HepG2 (cell line): ENCODE measurements around the gene PNKP. TPM values are rescaled to one million over a fixed set of nuclear protein-coding genes. Genes with fewer than 3 reads are reported as not detected.

Experiments used
- CCAR2 ChIP-seq: fragments of 200-400 bp; formaldehyde crosslinking; optimal IDR thresholded peaks from 2 replicates; pipeline ENCODE3; 2018; ENCODE audit warnings: low read depth, mild to moderate bottlenecking, low read length, moderate library complexity
- FOXM1 ChIP-seq: sonication (generic); formaldehyde crosslinking; IDR thresholded peaks from 2 replicates; pipeline ENCODE4 v1.5.0; 2020; ENCODE audit warnings: missing genetic modification reagents
- MZF1 ChIP-seq: sonication (generic); formaldehyde crosslinking; IDR thresholded peaks from 2 replicates; pipeline ENCODE4 v1.8.1; 2023; ENCODE audit warnings: mild to moderate bottlenecking, missing genetic modification reagents, borderline replicate concordance
- POLR2A ChIP-seq, 2 experiments: IDR thresholded peaks; 2 replicates each; pipeline ENCODE4 v1.6.1; 2011; ENCODE audit warnings: low read depth in 2 of 2, low read length in 2 of 2, mild to moderate bottlenecking in 1 of 2, moderate library complexity in 1 of 2; ENCODE audit not compliant: insufficient read depth in 1 of 2
- RFXAP ChIP-seq: sonication (generic); formaldehyde crosslinking; IDR thresholded peaks from 2 replicates; pipeline ENCODE4 v1.4.0; 2020; ENCODE audit warnings: missing genetic modification reagents, borderline replicate concordance
- ZHX2 ChIP-seq, 2 experiments: sonication (generic) in 1 of 2; formaldehyde crosslinking in 1 of 2; IDR thresholded peaks; 2 replicates each; pipeline versions ENCODE4 v1.6.1 to v1.9.0; 2014 to 2022; ENCODE audit warnings: antibody characterized with exemption in 1 of 2, borderline replicate concordance in 1 of 2, inconsistent platforms in 1 of 2, low read depth in 1 of 2, missing genetic modification reagents in 1 of 2
- ZNF33B ChIP-seq: sonication (generic); formaldehyde crosslinking; IDR thresholded peaks from 2 replicates; pipeline ENCODE4 v1.5.1; 2020; ENCODE audit warnings: mild to moderate bottlenecking, missing genetic modification reagents
- ZNF530 ChIP-seq: sonication (generic); formaldehyde crosslinking; IDR thresholded peaks from 2 replicates; pipeline ENCODE4 v1.5.0; 2020; ENCODE audit warnings: low read depth, mild to moderate bottlenecking, missing genetic modification reagents
- ZNF674 ChIP-seq: sonication (generic); formaldehyde crosslinking; IDR thresholded peaks from 2 replicates; pipeline ENCODE4 v1.5.0; 2020; ENCODE audit warnings: low read depth, mild to moderate bottlenecking, missing genetic modification reagents
- ZNF691 ChIP-seq: sonication (generic); formaldehyde crosslinking; IDR thresholded peaks from 2 replicates; pipeline ENCODE4 v1.4.0; 2020; ENCODE audit warnings: missing genetic modification reagents, low read depth, mild to moderate bottlenecking, borderline replicate concordance
- ZNF737 ChIP-seq: sonication (generic); formaldehyde crosslinking; IDR thresholded peaks from 2 replicates; pipeline ENCODE4 v1.5.0; 2020; ENCODE audit warnings: missing genetic modification reagents, mild to moderate bottlenecking, borderline replicate concordance
- ZNF773 ChIP-seq: sonication (generic); formaldehyde crosslinking; IDR thresholded peaks from 2 replicates; pipeline ENCODE4 v1.4.0; 2020; ENCODE audit warnings: missing genetic modification reagents, borderline replicate concordance
- ZNF816 ChIP-seq: sonication (generic); formaldehyde crosslinking; IDR thresholded peaks from 2 replicates; pipeline ENCODE4 v1.8.0; 2022; ENCODE audit warnings: missing genetic modification reagents, mild to moderate bottlenecking, borderline replicate concordance
- ZNF891 ChIP-seq: sonication (generic); formaldehyde crosslinking; IDR thresholded peaks from 2 replicates; pipeline ENCODE4 v1.5.0; 2020; ENCODE audit warnings: mild to moderate bottlenecking, missing genetic modification reagents
- ZXDC ChIP-seq: sonication (generic); formaldehyde crosslinking; IDR thresholded peaks from 2 replicates; pipeline ENCODE4 v1.5.0; 2020; ENCODE audit warnings: mild to moderate bottlenecking, missing genetic modification reagents
- polyA plus RNA-seq, 8 experiments: library from polyadenylated mRNA; depleted of rRNA in 3 of 8; stranded (reverse) in 7 of 8; unstranded in 1 of 8; fragments of >200 nt; fragmentation: Illumina TruSeq in 4 of 8; extraction: Trizol in 4 of 8; gene quantifications; 2 replicates each; pipeline versions ENCODE4 v1.2.1 to v1.2.3, GENCODE V29; 2011 to 2016; ENCODE audit warnings: low read depth in 4 of 8, missing spikeins in 1 of 8, mixed read lengths in 1 of 8; ENCODE audit not compliant: insufficient read depth in 1 of 8
- total RNA-seq, 5 experiments: library from RNA; depleted of rRNA; stranded (reverse); fragments of >200 nt; fragmentation: Illumina TruSeq; extraction: Trizol; gene quantifications; 2 replicates each; pipeline ENCODE4 v1.2.3, GENCODE V29; 2016; ENCODE audit warnings: low read depth in 1 of 5
- TF ChIP-seq, protein P1 (sequence below): IDR thresholded peaks from 2 replicates; pipeline ENCODE4 v1.6.1; 2016; ENCODE audit warnings: missing biosample characterization, missing genetic modification reagents, low read depth

PNKP gene
- total and polyA plus RNA-seq, 2 of the 13 experiments (the other 11 are each of a cell fraction or from before 2014, with no cell fraction given): 12.7 to 27.1 TPM

DNA sequence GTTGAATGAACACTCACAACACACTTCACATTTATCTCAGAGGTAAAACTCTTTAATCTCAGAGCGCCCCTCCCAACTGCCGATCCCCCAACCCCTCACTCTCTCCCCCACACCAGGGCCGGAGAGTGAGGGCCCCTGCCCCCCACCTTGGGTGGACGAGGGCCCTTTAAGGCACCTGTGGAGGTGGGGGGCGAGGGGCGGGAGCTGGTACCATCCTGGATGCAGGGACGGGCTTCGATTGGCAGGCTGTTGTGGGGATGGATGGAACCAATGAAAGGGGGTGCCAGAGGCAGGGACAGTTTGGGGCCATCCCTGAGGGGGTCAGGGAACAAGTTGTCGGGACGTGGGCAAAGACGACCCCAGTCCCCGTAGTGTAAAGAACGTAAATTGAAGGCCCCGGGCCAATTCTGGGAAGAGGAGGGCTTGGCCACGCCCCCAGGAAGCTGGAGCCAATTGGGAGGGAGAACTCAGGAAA lies 1.7 kb upstream of the PNKP start (continued):
- TF ChIP-seq ZNF691 (CRISPR knock-in tag) (no peak), ZHX2 (IDR thresholded peaks at IDR 0.05; ENCODE audit: low read depth) (no peak), ZHX2 (CRISPR knock-in tag; IDR thresholded peaks at IDR 0.05; ENCODE audit: borderline replicate concordance) (no peak), ZNF737 (CRISPR knock-in tag) (no peak), RFXAP (CRISPR knock-in tag) (no peak), MZF1 (CRISPR knock-in tag) (no peak), CCAR2 (no peak), POLR2A (IDR thresholded peaks at IDR 0.05; ENCODE audit: insufficient read depth in 1 of 2, low read depth in 2 of 2, low read length in 2 of 2) (peak in 1 of 2 experiments; percentile 37; a peak in 1 of 4 replicates), ZXDC (CRISPR knock-in tag) (no peak), ZNF773 (CRISPR knock-in tag) (no peak), ZNF674 (CRISPR knock-in tag) (no peak), ZNF816 (CRISPR knock-in tag) (no peak), ZNF33B (CRISPR knock-in tag) (no peak), ZNF530 (CRISPR knock-in tag) (no peak), FOXM1 (no peak), ZNF891 (CRISPR knock-in tag) (no peak)
- TF ChIP-seq, protein P1, sequence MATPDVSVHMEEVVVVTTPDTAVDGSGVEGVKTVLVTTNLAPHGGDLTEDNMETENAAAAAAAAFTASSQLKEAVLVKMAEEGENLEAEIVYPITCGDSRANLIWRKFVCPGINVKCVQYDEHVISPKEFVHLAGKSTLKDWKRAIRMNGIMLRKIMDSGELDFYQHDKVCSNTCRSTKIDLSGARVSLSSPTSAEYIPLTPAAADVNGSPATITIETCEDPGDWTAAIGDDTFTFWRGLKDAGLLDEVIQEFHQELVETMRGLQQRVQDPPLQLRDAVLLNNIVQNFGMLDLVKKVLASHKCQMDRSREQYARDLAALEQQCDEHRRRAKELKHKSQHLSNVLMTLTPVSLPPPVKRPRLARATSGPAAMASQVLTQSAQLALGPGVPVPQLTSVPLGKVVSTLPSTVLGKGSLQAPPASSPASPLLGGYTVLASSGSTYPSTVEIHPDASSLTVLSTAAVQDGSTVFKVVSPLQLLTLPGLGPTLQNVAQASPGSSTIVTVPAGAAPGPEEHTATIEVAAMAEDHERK: peak; percentile 8; the same call in 1 of the 2 replicates
